WTC11 (cell line): ENCODE measurements around the gene SNX25.

Experiments used
- CREM ChIP-seq: sonication (generic); formaldehyde crosslinking; IDR thresholded peaks from 2 replicates; pipeline ENCODE4 v1.8.1; 2022; ENCODE audit warnings: mild to moderate bottlenecking, missing genetic modification reagents, moderate library complexity
- IRF2 ChIP-seq: sonication (generic); formaldehyde crosslinking; IDR thresholded peaks from 2 replicates; pipeline ENCODE4 v1.8.0; 2022; ENCODE audit warnings: low read depth, missing genetic modification reagents, borderline replicate concordance
- NR3C1 ChIP-seq: sonication (generic); formaldehyde crosslinking; conservative IDR thresholded peaks from 2 replicates; pipeline ENCODE4 v1.8.1; 2023; ENCODE audit warnings: low read depth, mild to moderate bottlenecking, missing genetic modification reagents
- ZNF121 ChIP-seq: sonication (generic); formaldehyde crosslinking; IDR thresholded peaks from 2 replicates; pipeline ENCODE4 v1.8.0; 2023; ENCODE audit warnings: missing genetic modification reagents
- ZNF317 ChIP-seq: sonication (generic); formaldehyde crosslinking; IDR thresholded peaks from 2 replicates; pipeline ENCODE4 v1.8.1; 2023; ENCODE audit warnings: low read depth, mild to moderate bottlenecking, moderate library complexity, missing genetic modification reagents, borderline replicate concordance
- TF ChIP-seq, protein P1 (sequence below): sonication (generic); formaldehyde crosslinking; IDR thresholded peaks from 2 replicates; pipeline ENCODE4 v1.8.1; 2023; ENCODE audit warnings: mild to moderate bottlenecking, missing genetic modification reagents
- TF ChIP-seq, protein P2 (sequence below): fragments of 200-600 bp; IDR thresholded peaks from 2 replicates; pipeline ENCODE4 v1.8.0; 2022; ENCODE audit warnings: antibody characterized with exemption
- TF ChIP-seq, protein P3 (sequence below): sonication (generic); formaldehyde crosslinking; IDR thresholded peaks from 2 replicates; pipeline ENCODE4 v1.8.1; 2023; ENCODE audit warnings: mild to moderate bottlenecking, missing genetic modification reagents
- TF ChIP-seq, protein P4 (sequence below): sonication (generic); formaldehyde crosslinking; IDR thresholded peaks from 2 replicates; pipeline ENCODE4 v1.8.1; 2022; ENCODE audit warnings: mild to moderate bottlenecking, moderate library complexity, missing genetic modification reagents

DNA sequence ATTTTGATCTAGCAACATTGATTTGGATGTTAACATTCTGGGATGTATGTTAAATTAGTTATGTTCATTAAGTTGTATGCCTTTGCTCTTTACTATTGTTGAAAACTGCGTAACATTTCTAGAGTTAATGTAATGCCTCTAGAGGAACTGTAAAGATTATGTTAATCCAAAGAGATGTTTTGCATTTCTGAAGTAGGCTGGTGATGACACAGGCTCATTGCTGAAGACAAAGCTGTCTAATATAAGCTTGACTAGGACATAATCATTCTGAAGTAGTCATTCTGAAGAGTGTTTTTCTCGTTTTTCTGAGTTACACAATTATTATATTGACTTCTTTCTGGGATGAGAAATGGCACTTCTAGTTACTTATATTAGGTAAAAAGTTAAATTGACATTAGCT is 113.4 kb downstream of the SNX25 start:
- TF ChIP-seq, protein P1, sequence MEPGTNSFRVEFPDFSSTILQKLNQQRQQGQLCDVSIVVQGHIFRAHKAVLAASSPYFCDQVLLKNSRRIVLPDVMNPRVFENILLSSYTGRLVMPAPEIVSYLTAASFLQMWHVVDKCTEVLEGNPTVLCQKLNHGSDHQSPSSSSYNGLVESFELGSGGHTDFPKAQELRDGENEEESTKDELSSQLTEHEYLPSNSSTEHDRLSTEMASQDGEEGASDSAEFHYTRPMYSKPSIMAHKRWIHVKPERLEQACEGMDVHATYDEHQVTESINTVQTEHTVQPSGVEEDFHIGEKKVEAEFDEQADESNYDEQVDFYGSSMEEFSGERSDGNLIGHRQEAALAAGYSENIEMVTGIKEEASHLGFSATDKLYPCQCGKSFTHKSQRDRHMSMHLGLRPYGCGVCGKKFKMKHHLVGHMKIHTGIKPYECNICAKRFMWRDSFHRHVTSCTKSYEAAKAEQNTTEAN = no peak
- TF ChIP-seq CREM (CRISPR knock-in tag) (no peak), ZNF317 (no peak), IRF2 (CRISPR knock-in tag) (no peak), ZNF121 (CRISPR knock-in tag) (no peak), NR3C1 (no peak)
- TF ChIP-seq, protein P2, sequence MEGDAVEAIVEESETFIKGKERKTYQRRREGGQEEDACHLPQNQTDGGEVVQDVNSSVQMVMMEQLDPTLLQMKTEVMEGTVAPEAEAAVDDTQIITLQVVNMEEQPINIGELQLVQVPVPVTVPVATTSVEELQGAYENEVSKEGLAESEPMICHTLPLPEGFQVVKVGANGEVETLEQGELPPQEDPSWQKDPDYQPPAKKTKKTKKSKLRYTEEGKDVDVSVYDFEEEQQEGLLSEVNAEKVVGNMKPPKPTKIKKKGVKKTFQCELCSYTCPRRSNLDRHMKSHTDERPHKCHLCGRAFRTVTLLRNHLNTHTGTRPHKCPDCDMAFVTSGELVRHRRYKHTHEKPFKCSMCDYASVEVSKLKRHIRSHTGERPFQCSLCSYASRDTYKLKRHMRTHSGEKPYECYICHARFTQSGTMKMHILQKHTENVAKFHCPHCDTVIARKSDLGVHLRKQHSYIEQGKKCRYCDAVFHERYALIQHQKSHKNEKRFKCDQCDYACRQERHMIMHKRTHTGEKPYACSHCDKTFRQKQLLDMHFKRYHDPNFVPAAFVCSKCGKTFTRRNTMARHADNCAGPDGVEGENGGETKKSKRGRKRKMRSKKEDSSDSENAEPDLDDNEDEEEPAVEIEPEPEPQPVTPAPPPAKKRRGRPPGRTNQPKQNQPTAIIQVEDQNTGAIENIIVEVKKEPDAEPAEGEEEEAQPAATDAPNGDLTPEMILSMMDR = no peak
- TF ChIP-seq, protein P3, sequence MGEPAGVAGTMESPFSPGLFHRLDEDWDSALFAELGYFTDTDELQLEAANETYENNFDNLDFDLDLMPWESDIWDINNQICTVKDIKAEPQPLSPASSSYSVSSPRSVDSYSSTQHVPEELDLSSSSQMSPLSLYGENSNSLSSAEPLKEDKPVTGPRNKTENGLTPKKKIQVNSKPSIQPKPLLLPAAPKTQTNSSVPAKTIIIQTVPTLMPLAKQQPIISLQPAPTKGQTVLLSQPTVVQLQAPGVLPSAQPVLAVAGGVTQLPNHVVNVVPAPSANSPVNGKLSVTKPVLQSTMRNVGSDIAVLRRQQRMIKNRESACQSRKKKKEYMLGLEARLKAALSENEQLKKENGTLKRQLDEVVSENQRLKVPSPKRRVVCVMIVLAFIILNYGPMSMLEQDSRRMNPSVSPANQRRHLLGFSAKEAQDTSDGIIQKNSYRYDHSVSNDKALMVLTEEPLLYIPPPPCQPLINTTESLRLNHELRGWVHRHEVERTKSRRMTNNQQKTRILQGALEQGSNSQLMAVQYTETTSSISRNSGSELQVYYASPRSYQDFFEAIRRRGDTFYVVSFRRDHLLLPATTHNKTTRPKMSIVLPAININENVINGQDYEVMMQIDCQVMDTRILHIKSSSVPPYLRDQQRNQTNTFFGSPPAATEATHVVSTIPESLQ (CRISPR knock-in tag) = no peak
- TF ChIP-seq, protein P4, sequence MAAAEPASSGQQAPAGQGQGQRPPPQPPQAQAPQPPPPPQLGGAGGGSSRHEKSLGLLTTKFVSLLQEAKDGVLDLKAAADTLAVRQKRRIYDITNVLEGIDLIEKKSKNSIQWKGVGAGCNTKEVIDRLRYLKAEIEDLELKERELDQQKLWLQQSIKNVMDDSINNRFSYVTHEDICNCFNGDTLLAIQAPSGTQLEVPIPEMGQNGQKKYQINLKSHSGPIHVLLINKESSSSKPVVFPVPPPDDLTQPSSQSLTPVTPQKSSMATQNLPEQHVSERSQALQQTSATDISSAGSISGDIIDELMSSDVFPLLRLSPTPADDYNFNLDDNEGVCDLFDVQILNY (CRISPR knock-in tag) = no peak
